Spleen (tissue), 7 donors: ENCODE results near the gene ENTPD2.

Source experiments
- POLR2A ChIP-seq, 3 donors: fragments of 450-650 bp; IDR thresholded peaks; one replicate each; pipeline ENCODE4 v1.5.1; 2017; ENCODE audit warnings: antibody characterized with exemption in 3 of 3, mild to moderate bottlenecking in 1 of 3
- POLR2AphosphoS5 ChIP-seq, 3 donors: sonication (generic); formaldehyde crosslinking; IDR thresholded peaks; one replicate each; pipeline ENCODE4 v1.5.1; 2017; ENCODE audit warnings: antibody characterized with exemption in 3 of 3
- TF ChIP-seq, protein P1 (sequence below), 11 experiments: fragments of 200-600 bp in 7 of 11; fragments of 450-650 bp in 4 of 11; sonication (generic) in 4 of 11; IDR thresholded peaks in 8 of 11; conservative IDR thresholded peaks in 3 of 11; 1 replicate in 7 of 11; 2 replicates in 4 of 11; pipeline versions ENCODE4 v1.4.0 to v1.8.0; 2016 to 2021; ENCODE audit warnings: antibody characterized with exemption in 11 of 11, inconsistent platforms in 4 of 11, mild to moderate bottlenecking in 1 of 11
- donor health status: DM: no; HTN: no; CAD: no; lungs with moderate emphysema.
- donor health status: DM: no; HTN: no; CAD: no.
- donor health status: DM: no; HTN: no; CAD: no.

DNA sequence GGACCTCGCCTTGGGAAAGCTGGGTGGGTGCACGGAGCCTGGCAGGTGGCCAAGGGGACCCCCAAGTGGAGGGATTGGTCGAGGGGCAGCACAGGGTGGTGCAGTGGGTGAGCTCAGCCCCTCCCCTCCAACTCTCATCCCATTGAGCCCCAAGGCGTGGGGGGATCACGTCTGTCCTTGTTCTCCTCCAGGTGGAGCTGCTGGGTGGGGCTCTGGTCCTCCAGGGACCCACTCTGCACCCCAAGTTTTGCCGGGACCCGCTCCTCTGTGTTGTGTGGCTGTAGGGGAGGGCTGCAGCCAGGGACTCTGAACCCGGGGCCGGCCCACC, 18.4 kb downstream of the ENTPD2 start:
- TF ChIP-seq POLR2AphosphoS5 (IDR thresholded peaks at IDR 0.05) = peak in 2 of 3 donors; percentile 4 to 57
- TF ChIP-seq, protein P1, sequence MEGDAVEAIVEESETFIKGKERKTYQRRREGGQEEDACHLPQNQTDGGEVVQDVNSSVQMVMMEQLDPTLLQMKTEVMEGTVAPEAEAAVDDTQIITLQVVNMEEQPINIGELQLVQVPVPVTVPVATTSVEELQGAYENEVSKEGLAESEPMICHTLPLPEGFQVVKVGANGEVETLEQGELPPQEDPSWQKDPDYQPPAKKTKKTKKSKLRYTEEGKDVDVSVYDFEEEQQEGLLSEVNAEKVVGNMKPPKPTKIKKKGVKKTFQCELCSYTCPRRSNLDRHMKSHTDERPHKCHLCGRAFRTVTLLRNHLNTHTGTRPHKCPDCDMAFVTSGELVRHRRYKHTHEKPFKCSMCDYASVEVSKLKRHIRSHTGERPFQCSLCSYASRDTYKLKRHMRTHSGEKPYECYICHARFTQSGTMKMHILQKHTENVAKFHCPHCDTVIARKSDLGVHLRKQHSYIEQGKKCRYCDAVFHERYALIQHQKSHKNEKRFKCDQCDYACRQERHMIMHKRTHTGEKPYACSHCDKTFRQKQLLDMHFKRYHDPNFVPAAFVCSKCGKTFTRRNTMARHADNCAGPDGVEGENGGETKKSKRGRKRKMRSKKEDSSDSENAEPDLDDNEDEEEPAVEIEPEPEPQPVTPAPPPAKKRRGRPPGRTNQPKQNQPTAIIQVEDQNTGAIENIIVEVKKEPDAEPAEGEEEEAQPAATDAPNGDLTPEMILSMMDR (IDR thresholded peaks at IDR 0.05 in 8 of 11, conservative IDR thresholded peaks at IDR 0.05 in 3 of 11) = peak in 7 of 11 experiments; percentile 1 to 71 (median 46)
- no peak for TF ChIP-seq POLR2A (IDR thresholded peaks at IDR 0.05)
